SKM-1 (cell line): ENCODE measurements around the gene PCYT1A.
A peak's percentile ranks its signal among the peaks of the same experiment; 100 is the strongest.
"Not testable (repeated sequence)": the region's sequence is repeated elsewhere in the genome, so short reads cannot be mapped to it uniquely, and the experiment has no call there.

Source experiments
- DNase-seq: peaks from one replicate; lab custom pipeline; 2025; ENCODE audit not compliant: unreplicated experiment; lab: John Stamatoyannopoulos, UW

Gene PCYT1A

DNA sequence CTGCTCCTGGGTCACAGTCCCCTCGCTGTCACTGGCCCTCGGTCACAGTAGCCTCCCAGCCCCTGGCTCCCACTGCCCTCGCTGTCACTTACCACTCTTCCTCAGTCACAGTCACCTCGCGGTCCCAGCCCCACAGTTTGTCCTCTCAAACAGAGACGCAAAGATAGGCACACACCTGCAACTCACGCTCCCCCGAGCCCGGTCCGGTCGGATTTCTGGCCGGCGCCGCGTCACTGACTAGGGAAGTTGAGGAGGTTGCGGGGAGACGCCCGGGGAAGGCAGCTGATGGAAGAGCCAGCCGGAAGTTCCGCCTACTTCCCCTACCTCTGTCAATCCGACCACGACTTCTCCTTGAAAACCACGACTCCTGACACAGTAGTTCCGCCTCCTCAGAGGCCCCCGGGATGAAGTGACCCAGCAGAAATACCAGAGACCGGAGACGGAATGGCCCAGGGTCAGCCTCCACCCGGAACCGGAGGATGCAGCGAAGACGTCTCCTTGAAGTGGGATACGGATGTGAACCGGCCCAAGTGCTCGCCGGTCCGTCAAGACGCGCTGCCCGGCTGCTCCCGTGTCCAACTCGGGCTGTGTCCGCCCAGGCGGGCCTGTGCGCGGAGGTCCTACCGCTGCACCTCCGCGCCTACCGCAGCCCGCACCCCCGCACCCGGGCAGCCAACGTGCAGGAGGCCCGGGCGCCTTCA, at the start of gene PCYT1A:
Gene PCYT1A (minus strand): TSS at position 287 of the 701 bp plus-strand sequence. CDS start 17,195 bp downstream, outside the sequence.
- peak; percentile 98 for DNase-seq

DNA sequence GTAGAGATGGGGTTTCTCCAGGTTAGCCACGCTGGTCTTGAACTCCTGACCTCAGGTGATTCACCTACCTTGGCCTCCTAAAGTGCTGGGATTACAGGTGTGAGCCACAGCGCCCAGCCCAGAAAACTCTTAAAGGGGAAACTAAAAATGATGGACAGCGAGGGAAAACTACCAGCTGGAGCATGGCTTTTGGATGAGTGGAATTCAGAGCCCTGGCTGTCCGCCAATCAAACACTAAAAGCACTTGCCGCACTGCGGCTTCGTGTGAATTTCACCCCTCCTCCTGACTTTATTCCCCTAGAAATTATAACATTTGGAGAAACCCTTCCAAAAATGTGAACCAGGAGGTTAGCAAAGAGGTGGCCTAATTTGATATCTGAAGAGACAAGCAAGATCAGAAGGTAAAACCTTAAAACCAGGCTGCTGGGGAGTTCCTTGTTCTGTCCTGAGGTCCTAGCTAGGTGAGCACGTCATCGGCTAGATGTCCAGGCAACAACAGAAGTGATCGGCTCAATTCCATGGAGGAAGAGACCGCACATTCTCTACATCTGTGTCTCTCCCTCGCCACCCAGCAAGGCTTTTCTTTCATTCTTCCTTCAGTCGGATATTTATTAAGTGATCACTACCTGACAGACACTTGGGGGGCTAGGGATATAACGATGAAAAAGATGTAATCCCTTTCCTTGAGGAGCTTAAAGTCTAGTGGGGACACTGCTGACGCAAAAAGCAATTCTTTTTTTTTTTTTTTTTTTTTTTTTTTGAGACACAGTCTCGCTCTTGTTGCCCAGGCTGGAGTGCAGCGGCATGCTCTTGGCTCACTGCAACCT, 49.0 kb upstream of the PCYT1A start:
- DNase-seq: no peak

DNA sequence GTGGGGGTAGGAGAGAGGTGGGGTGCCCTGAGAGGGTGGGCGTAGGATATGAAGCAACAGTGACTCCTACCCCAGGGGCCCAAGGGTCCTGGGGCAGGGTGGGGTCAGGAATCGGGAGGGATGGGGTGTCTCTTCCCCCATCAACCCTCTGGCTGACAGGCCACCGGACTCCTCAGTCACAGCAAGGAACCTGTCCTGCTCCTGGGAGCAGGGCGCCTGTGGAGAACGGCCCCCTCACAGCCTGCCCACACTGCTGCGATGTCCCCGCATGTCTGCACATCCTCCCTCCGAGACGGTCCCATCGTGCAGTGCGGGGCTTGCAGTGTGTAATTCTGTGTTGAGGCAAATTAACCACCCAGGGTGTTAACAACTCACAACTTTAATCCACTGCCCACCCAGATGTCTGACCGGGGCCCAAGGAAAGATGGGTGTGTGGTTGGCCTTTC, 48.0 kb upstream of the PCYT1A start:
- DNase-seq: no peak

DNA sequence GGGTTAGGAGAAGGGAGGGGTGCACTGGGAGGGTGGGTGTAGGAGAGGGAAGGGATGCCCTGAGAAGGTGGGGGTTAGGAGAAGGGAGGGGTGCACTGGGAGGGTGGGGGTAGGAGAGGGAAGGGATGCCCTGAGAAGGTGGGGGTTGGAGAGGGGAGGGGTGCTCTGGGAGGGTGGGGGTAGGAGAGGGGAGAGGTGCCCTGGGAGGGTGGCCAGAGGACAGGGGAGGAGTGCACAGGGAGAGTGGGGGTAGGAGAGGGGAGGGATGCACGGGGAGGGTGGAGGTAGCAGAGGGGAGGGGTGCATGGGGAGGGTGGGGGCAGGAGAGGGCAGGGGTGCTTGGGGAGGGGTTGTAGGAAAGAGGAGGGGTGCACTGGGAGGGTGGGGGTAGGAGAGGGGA, 47.5 kb upstream of the PCYT1A start:
- no peak for DNase-seq

DNA sequence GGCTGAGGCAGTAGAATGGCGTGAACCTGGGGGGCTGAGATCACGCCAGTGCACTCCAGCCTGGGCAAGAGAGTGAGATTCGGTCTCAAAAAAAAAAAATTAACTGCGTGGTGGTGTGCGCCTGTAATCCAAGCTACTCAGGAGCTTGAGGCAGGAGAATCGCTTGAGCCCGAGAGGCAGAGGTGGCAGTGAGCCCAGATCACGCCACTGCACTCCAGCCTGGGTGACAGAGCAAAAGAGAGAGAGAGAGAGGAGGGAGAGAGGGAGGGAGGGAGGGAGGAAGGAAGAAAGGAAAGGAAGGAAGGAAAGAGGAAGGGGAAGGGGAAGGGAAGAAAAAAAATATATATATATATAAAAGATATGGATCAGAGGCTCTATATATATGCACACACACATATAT, 44.6 kb upstream of the PCYT1A start:
- no peak for DNase-seq

DNA sequence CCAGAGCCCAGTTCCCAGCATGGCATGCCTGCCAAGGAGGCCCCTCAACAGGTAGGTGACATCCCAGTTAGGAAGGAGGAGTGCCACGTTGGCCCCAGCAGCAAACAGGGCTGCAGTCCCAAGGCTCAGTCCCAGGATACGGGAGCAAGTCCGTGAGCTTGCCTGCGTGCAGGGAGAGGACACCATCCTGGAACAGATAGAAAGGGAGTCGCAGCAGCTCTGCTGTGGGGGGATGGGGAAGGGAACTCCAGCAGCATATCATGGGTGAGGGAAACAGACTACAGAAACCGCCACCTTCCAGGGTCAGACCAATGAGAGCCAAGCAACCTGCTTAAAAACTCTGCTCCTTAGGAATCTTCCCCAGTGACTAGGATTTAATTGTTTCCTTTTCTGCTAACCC, 39.9 kb upstream of the PCYT1A start:
- no peak for DNase-seq

DNA sequence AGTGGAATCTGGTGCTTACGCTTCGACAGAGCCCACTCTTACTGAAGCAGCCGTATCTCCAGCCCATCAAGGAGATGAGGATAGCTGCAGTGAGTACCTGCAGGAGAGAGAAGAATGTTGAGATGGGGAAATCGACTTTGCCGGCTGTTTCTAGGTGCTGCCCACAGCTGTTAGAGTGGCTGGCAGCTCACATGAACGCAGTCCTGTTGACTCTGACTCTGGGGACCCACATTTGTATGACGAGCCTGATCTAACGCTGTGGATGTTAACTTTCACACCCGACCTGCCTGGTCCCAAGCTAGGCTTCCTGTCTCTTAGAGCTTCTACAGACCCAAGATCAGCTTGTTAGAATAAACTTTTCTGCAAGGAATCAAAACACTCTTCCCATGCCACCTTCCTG, 39.4 kb upstream of the PCYT1A start:
- no peak for DNase-seq

DNA sequence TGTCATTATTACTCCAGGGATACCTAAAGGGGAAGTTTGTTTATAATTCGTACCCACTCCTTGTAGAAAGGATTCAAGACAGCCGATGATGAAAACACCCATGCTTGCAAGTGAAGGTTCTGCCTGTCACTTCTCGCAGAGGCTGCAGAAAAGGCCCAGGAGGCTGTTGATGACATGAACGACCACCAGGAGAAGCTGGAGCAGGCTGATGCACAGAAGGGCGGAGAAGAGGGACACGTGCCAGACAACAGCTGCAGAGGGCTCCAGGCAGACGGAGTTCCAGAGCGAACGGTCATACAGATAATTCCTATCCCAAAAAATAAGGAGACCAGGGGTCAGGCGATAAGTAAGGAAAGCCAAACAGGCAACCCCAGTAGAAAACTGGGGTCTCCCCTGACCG, 36.2 kb upstream of the PCYT1A start:
- no peak for DNase-seq

DNA sequence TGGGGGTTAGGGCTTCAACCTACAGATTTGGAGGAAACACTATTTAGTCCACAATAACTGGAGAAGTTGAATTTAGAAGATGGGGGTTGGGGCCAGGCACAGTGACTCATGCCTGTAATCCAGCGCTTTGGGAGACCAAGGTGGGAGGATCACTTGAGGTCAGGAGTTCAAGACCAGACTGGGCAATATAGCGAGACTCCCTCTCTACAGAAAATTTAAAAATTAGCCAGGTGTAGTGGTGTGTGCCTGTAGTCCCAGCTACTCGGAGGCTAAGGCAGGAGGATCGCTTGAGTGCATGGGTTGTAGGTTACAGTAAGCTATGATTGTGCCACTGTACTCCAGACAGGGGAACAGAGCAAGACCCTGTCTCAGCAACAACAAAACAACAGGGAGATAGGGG, 35.5 kb upstream of the PCYT1A start:
- DNase-seq: no peak

DNA sequence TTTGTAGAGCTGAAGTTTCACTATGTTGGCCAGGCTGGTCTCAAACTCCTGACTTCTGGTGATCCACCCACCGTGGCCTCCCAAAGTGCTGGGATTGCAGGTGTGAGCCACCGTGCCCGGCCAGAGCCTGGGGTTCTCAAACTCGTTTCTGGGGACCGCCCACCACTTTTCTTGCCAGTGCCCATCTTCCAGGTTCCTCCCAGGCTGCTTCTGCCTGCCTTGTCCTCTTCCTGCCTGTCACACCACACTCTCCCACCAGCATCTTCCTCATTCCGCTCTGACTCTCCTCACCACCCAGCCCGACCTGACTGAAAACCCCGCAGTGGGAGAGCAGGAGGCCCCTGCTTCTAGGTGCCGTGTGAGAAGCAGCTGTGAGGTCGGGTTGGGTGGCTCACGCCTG, 33.6 kb upstream of the PCYT1A start:
- DNase-seq: peak; percentile 69

DNA sequence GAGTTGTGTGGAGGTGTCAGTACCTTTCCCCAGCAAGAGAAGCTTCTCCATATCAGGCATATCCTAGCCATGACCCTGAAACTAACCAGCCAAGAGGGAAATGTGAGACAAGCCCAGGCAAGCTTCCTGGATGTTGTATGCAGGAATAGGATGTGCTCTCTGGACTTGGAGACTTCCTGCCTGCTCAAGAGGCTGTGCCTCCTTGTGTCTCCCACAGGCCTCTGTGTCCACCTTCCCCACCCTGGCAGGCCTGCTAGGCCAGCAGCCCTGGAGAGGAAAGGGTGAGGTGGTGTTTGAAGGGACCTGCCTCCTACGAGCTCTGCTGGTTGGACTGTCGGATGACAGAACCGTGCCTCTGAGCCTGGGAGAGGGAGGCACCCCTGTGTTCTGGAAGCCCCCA, 32.6 kb upstream of the PCYT1A start:
- DNase-seq: no peak

DNA sequence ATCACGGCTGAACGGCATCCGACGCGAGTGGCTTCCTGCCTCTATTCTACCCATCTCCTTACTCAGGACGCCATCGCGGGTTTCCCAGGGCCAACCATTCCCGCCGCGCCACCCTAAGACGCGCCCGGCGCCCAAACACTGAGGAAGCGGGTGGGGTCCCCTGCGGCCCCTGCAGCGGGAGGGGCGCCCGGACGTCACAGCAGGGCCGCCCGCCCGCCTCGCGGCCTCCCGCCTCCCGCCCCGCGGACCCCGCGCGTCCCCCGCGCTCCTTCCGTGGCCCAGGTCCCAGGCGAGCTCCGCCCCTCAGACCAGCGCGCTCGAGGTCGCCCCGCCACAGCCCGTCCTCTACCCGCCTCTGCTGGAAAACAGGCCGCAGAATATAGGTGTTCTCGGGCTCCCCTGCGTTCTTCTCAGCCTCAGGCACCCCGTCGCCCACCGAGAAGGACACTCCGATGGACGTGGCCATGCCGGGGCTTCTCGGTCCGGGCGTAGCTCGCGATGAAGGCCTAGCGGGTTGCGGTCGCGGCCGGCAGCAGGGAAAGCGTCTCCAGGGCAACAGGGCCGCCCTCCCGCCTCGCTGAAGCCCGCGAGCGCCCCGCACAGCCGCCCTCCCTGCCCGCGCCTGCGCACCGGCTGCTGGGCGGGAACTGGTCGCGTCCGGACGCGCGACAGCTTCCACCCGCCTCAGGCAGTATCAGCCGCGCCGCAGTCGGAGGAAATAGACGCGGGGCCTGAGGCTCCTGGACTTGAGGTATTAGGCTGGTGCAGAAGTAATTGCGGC, 30.4 kb upstream of the PCYT1A start, which contains the start of gene DYNLT2B:
Gene DYNLT2B (minus strand): TSS at position 554 of the 781 bp plus-strand sequence. CDS start 88 bp downstream, at position 466.
- DNase-seq: peak; percentile 78

DNA sequence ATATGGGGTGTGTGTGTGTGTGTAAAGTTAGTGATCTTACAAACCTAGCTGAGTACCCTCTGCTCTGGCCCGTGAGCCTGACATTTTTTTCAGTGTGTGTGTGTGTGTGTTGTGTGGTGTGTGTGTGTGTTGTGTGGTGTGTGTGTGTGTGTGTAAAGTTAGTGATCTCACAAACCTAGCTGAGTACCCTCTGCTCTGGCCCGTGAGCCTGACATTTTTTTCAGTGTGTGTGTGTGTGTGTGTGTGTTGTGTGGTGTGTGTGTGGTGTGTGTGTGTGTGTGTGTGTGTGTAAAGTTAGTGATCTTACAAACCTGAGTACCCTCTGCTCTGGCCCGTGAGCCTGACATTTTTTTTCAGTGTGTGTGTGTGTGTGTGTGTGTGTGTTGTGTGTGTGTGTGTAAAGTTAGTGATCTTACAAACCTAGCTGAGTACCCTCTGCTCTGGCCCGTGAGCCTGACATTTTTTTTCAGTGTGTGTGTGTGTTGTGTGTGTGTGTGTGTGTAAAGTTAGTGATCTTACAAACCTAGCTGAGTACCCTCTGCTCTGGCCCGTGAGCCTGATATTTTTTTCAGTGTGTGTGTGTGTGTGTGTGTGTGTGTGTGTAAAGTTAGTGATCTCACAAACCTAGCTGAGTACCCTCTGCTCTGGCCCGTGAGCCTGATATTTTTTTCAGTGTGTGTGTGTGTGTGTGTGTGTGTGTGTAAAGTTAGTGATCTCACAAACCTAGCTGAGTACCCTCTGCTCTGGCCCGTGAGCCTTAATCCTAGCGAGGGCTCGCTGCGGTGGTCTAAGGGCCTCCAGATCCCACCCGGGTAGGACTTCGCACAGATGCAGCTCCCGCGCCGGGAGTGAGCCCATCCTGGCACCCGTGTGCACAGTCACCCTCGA, 29.5 kb upstream of the PCYT1A start:
- DNase-seq: not testable (repeated sequence)

DNA sequence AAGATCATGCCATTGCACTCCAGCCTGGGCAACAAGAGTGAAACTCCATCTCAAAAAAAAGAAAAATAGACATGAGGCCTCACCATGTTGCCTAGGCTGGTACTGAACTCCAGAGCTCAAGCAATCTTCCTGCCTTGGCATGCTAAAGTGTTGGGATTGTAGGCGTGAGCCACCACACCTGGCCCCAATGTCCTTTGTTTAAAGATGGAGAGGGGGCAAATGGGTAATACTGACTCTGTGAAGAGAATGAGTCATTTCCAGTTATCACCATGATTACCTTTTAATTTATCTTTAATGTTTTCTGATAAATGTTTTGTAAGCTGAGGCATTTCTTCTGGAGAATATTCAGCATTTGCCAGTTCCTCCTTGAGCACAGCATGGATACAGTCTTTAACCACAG, 28.3 kb upstream of the PCYT1A start:
- DNase-seq: no peak

DNA sequence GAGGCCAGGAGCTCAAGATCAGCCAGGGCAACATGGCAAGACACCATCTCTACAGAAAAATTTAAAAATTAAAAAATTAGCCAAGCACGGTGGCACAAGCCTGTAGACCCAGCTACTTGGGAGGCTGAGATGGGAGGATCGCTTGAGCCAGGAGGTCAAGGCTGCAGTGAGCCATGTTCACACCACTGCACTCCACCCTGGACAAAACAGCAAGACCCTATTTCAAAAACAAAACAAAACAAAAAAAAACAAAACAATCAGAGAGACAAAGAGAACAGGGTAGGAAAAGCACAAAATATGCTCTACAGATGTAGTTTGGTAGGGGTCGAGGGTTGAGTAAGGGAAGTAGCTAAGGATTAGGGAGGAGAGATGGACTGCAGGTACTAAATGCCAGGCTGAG, 27.1 kb upstream of the PCYT1A start:
- DNase-seq: no peak

DNA sequence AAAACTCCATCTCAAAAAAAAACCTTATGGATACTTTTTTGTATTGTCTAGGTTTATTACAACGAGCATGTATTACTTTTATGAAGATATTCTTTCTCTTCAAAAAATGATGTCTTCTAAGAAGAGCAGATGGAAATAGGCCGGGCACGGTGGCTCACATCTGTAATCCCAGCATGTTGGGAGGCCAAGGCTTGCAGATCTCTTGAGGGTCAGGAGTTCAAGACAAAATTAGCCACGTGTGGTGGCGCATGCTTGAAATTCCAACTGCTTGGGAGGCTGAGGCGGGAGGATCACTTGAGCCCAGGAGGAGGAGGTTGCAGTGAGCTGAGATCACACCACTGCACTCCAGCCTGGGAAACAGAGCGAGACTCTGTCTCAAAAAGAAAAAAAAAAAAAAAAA, 26.6 kb upstream of the PCYT1A start:
- not testable (repeated sequence) for DNase-seq

DNA sequence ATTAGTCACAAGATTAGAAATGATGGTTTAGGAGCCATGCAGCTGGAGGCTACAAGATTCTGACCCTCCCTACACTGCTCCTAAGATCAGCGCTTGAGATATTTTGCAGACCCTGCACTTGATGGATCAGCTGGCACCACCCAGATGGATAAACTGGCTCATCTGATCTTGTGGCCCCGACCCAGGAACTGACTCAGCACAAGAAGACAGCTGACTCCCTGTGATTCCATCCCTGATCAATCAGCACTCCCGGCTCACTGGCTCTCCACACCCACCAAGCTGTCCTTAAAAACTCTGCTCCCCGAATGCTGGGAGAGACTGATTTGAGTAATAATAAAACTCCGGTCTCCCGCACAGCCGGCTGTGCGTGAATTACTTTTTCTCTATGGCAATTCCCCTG, 15.4 kb upstream of the PCYT1A start:
- not testable (repeated sequence) for DNase-seq

DNA sequence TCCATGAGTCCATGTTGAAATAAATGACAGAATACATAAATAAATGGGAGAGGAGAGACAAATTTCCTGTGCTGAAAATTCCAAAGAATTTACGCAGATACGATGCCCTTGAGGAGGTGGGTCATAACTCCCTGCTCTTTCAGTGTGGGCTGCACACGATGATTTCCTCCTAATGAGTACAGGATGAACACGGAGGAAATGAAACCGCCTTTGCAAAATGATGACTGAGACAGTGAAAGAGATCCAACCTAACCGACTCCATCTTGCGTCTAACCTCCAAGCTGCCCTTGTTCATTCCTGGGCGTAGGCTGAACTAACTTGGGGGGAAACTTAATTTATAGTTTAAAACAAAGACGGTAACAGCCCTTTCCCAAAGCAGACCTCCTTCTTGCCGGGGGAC, 15.0 kb upstream of the PCYT1A start:
- DNase-seq: not testable (repeated sequence)

DNA sequence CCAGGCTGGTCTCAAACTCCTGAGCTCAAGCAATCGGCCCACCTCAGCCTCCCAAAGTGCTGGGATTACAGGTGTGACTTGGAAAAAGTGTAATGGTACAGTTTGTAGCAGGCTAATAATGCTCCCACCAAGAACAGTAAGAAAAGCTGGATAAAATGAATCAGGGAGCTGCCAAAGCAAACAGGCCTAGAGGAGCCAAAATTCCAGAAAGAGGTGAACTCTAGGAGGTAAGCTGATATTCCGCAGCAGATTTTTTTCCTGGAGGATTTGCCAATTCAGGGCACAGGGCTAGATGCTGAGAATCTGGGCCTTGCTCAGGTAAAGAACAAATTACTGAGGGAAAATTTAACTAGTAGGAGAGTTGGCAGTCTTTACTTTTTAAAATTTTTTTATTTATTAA, 11.0 kb upstream of the PCYT1A start:
- no peak for DNase-seq

DNA sequence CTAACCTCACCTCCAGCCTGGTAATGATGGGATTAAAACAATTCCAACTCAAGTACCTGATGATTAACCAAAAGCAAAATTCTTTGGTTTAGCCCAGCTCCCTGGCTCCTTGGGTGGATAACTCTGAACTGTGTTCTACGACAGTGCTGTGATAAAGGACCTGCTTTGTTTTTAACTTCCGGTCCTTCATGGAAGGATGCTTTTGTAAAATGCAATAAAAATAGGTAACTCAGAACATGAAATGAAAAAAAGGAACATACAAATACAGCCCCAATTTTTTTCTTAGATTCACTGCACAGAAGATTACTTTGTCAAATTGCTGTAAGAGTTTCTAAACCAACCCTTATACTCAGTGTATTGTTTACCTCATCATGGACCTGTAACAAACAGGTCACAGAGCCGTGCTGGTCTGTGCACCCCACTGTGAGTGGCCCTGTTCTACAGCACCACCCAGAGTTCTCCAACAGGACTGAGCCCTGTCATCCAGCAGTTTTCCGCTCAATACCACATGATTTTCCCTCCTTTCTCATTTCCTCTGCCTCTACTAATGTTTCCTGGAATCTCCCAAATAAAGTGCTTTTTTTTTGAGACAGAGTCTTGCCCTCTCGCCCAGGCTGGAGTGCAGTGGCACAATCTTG, 4.9 kb upstream of the PCYT1A start:
- DNase-seq: no peak
